Upper lobe of left lung (tissue), 4 donors: ENCODE measurements around the gene BRF1.

ENCODE experiments used
- EP300 ChIP-seq, 4 donors: sonication (generic); formaldehyde crosslinking; IDR thresholded peaks; one replicate each; pipeline ENCODE4 v1.5.1; 2017; ENCODE audit warnings: antibody characterized with exemption in 4 of 4, control low read depth in 2 of 4
- POLR2A ChIP-seq, 4 donors: fragments of 450-650 bp; IDR thresholded peaks; one replicate each; pipeline ENCODE4 v1.5.1; 2016 to 2017; ENCODE audit warnings: antibody characterized with exemption in 4 of 4, mild to moderate bottlenecking in 2 of 4
- POLR2AphosphoS5 ChIP-seq, 2 donors: sonication (generic); formaldehyde crosslinking; IDR thresholded peaks; one replicate each; pipeline ENCODE4 v1.5.1; 2017; ENCODE audit warnings: antibody characterized with exemption in 2 of 2
- TF ChIP-seq, protein P1 (sequence below), 6 experiments: fragments of 450-650 bp in 4 of 6; fragments of 200-600 bp in 2 of 6; sonication (generic) in 2 of 6; IDR thresholded peaks; one replicate each; pipeline ENCODE4 v1.5.1; 2016 to 2019; ENCODE audit warnings: antibody characterized with exemption in 6 of 6

- TF ChIP-seq, protein P1, sequence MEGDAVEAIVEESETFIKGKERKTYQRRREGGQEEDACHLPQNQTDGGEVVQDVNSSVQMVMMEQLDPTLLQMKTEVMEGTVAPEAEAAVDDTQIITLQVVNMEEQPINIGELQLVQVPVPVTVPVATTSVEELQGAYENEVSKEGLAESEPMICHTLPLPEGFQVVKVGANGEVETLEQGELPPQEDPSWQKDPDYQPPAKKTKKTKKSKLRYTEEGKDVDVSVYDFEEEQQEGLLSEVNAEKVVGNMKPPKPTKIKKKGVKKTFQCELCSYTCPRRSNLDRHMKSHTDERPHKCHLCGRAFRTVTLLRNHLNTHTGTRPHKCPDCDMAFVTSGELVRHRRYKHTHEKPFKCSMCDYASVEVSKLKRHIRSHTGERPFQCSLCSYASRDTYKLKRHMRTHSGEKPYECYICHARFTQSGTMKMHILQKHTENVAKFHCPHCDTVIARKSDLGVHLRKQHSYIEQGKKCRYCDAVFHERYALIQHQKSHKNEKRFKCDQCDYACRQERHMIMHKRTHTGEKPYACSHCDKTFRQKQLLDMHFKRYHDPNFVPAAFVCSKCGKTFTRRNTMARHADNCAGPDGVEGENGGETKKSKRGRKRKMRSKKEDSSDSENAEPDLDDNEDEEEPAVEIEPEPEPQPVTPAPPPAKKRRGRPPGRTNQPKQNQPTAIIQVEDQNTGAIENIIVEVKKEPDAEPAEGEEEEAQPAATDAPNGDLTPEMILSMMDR (IDR thresholded peaks at IDR 0.05): no peak
- TF ChIP-seq POLR2A (IDR thresholded peaks at IDR 0.05) (no peak), EP300 (IDR thresholded peaks at IDR 0.05) (no peak), POLR2AphosphoS5 (IDR thresholded peaks at IDR 0.05) (no peak)
These were observed 25.4 kb downstream of the BRF1 start for GRCh38 chr14:105275267-105275946.
